ENCODE results near the gene PPP3CA. TPM values are rescaled to one million over a fixed set of nuclear protein-coding genes. Genes with fewer than 3 reads are reported as not detected.

Gene PPP3CA
- total and polyA plus RNA-seq, 2 experiments from 2014 or later: 42.3 to 42.8 TPM

DNA sequence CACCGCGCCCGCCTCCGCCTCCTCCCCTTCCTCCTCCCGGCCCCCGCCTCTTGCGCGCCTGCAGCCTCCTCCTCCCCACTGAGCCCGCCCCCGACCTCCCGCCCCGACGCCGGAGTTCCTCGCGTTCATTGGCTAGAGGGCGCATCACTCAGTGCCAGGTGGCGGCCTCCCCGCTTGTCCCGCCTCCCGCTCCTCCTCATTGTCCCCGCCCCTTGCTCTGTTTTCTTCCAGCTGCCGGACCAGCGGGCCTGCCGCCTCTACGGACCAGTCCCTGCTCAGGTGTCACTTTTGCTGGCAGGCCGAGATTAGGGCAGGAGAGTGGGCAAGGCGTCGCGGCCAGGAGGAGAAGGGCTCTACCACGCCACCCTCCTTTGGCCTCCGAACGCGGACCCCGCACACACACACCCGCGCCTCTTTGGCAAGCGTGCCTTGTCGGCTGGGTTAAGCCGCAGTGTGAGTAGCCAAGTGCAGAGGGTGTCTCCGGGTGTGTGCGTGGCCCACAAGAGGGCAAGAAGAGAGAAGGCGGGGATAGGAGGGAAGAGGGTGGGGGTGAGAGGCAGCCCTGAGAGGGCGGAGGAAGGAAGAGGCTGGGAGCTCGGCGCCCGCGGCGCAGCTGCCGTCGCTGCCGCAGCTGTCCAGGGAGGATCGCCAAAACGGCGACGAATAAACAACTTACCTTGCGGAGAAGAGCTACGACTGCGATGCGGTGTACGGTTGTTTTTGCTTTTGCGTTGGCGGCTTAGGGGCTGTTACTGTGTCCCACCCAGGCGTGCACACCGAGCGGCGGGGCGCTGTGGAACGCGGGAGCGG lies 436 bp upstream of the PPP3CA start:
- no peak for TF ChIP-seq EZH2 (IDR thresholded peaks at IDR 0.05; ENCODE audit: insufficient read depth, poor library complexity, severe bottlenecking)
- no peak for TF ChIP-seq EZH2phosphoT487 (IDR thresholded peaks at IDR 0.05; ENCODE audit: insufficient read depth, low read depth)
- H3K79me2 ChIP-seq (ENCODE audit: insufficient read depth): peaks cover 33% of the 10 kb centered on the region
- peak overlapping the region; percentile 79 for H3K4me2 ChIP-seq (ENCODE audit: unreplicated experiment)
- no peaks in the 10 kb centered on the region for H4K20me1 ChIP-seq (ENCODE audit: insufficient read depth)
- in situ Hi-C loops (cut with MboI): no loop called here
- peak overlapping the region; percentile 83 for H3K27ac ChIP-seq
- H3K4me3 ChIP-seq: peak overlapping the region; percentile 96
- no peaks in the 10 kb centered on the region for H3K9me2 ChIP-seq (ENCODE audit: insufficient read depth)
- H3K27me3 ChIP-seq (replicated peaks; ENCODE audit: insufficient read depth): no peaks in the 10 kb centered on the region
- peak overlapping the region; percentile 84 for H3K9ac ChIP-seq
- 0 to 1% methylated on average over 50 to 71 of the region's 71 CpGs for WGBS, 2 experiments (ENCODE audit: low coverage in 1 of 2, low lambda C conversion rate in 2 of 2, missing lambda C conversion rate in 2 of 2)
- H3K36me3 ChIP-seq (ENCODE audit: low read depth): no peaks in the 10 kb centered on the region
- H3K4me1 ChIP-seq (ENCODE audit: insufficient read depth): peaks cover 20% of the 10 kb centered on the region
- H3K9me3 ChIP-seq (ENCODE audit: low read depth): no peaks in the 10 kb centered on the region
- DNase-seq: peak; percentile 99
- H3F3A ChIP-seq (ENCODE audit: insufficient read depth): peaks cover 19% of the 10 kb centered on the region
- peak overlapping the region; percentile 92 for H2AFZ ChIP-seq

DNA sequence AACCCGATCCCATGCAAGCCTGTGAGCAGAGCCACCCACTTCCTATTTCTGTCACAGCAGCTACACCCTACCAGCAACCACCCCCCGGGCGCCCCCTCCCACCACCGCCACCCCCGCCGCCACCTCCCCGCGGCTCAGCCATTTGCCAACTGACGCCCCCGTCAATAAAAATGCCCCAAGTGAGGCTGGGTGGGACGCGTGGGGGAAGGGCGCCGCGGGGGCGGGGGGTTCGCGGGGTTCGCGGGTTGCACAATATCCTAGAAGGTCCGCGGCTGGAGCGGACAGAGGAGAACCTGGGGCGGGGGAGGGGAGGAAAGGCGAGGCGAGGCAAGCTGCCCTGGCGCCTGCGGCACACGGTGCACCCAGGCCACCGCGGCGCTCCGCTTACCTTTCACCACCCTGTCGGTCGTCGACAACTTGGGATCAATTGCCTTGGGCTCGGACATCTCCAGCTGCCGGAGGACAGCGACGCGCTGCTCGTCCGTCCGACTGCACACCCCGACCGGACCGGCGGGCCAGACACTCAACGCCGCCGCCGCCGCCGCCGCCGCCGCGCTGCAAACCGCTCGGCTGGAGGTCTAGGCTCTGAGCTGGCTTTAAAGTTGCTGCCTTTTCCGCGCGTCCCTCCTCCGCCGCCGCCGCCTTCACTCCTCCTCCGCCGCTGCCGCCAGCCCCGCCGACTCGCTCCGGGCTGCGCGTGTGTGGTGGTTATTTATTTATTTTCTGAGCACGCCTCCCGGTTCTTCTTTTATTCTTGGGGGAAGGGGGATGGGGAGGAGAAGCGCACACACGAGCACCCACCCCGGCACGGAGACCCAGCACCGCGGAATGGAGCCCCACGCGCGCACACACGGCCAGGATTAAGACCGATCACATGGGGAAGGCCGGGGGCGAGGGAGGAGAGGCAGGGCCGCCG lies 717 bp downstream of the PPP3CA start:
- H3F3A ChIP-seq (ENCODE audit: insufficient read depth): peaks cover 19% of the 10 kb centered on the region
- H3K9me2 ChIP-seq (ENCODE audit: insufficient read depth): no peaks in the 10 kb centered on the region
- peak overlapping the region; percentile 96 for H3K4me3 ChIP-seq
- H3K9ac ChIP-seq: peak overlapping the region; percentile 84
- no peaks in the 10 kb centered on the region for H3K36me3 ChIP-seq (ENCODE audit: low read depth)
- peak overlapping the region; percentile 80 for H2AFZ ChIP-seq
- no peaks in the 10 kb centered on the region for H3K27me3 ChIP-seq (replicated peaks; ENCODE audit: insufficient read depth)
- H3K27ac ChIP-seq: peak overlapping the region; percentile 79
- H3K9me3 ChIP-seq (ENCODE audit: low read depth): no peaks in the 10 kb centered on the region
- 1% methylated on average over 32 to 84 of the region's 93 CpGs for WGBS, 2 experiments (ENCODE audit: low coverage in 1 of 2, low lambda C conversion rate in 2 of 2, missing lambda C conversion rate in 2 of 2)
- no peak for TF ChIP-seq EZH2phosphoT487 (IDR thresholded peaks at IDR 0.05; ENCODE audit: insufficient read depth, low read depth)
- H3K4me1 ChIP-seq (ENCODE audit: insufficient read depth): peaks cover 20% of the 10 kb centered on the region
- peaks cover 44% of the 10 kb centered on the region for H3K79me2 ChIP-seq (ENCODE audit: insufficient read depth)
- no peaks in the 10 kb centered on the region for H4K20me1 ChIP-seq (ENCODE audit: insufficient read depth)
- in situ Hi-C loops (cut with MboI): no loop called here
- DNase-seq: peak; percentile 84
- peak overlapping the region; percentile 95 for H3K4me2 ChIP-seq (ENCODE audit: unreplicated experiment)

GRCh38 chr4:101345596-101346350 lies 1.6 kb downstream of the PPP3CA start:
- WGBS, 2 experiments (ENCODE audit: low coverage in 1 of 2, low lambda C conversion rate in 2 of 2, missing lambda C conversion rate in 2 of 2): 1% methylated on average over 25 to 44 of the region's 45 CpGs
- peaks cover 19% of the 10 kb centered on the region for H3F3A ChIP-seq (ENCODE audit: insufficient read depth)
- peak overlapping the region; percentile 96 for H3K4me3 ChIP-seq
- H3K79me2 ChIP-seq (ENCODE audit: insufficient read depth): peaks cover 53% of the 10 kb centered on the region
- H3K36me3 ChIP-seq (ENCODE audit: low read depth): no peaks in the 10 kb centered on the region
- H3K4me2 ChIP-seq (ENCODE audit: unreplicated experiment): peak overlapping the region; percentile 95
- no peaks in the 10 kb centered on the region for H3K9me2 ChIP-seq (ENCODE audit: insufficient read depth)
- peak overlapping the region; percentile 80 for H2AFZ ChIP-seq
- H3K9ac ChIP-seq: peak overlapping the region; percentile 84
- no peak for TF ChIP-seq EZH2phosphoT487 (IDR thresholded peaks at IDR 0.05; ENCODE audit: insufficient read depth, low read depth)
- no peak for TF ChIP-seq EZH2 (IDR thresholded peaks at IDR 0.05; ENCODE audit: insufficient read depth, poor library complexity, severe bottlenecking)
- H3K27ac ChIP-seq: peak overlapping the region; percentile 79
- H3K4me1 ChIP-seq (ENCODE audit: insufficient read depth): peaks cover 20% of the 10 kb centered on the region
- H3K9me3 ChIP-seq (ENCODE audit: low read depth): no peaks in the 10 kb centered on the region
- in situ Hi-C loops (cut with MboI): no loop called here
- no peaks in the 10 kb centered on the region for H3K27me3 ChIP-seq (replicated peaks; ENCODE audit: insufficient read depth)
- peak; percentile 69 for DNase-seq
- no peaks in the 10 kb centered on the region for H4K20me1 ChIP-seq (ENCODE audit: insufficient read depth)

- 3 to 7% methylated on average over 3 of the region's 3 CpGs for WGBS, 2 experiments (ENCODE audit: low coverage in 1 of 2, low lambda C conversion rate in 2 of 2, missing lambda C conversion rate in 2 of 2)
- in situ Hi-C loops (cut with MboI): no loop called here
- TF ChIP-seq EZH2phosphoT487 (IDR thresholded peaks at IDR 0.05; ENCODE audit: insufficient read depth, low read depth): no peak
- TF ChIP-seq EZH2 (IDR thresholded peaks at IDR 0.05; ENCODE audit: insufficient read depth, poor library complexity, severe bottlenecking): no peak
Measured at GRCh38 chr4:101345271-101345595, 2.1 kb downstream of the PPP3CA start.

More at GRCh38 chr4:101345271-101345595, 2.1 kb downstream of the PPP3CA start:
- Histone ChIP-seq H3K4me2 (ENCODE audit: unreplicated experiment) (peak overlapping the region; percentile 95), H3K27ac (peak overlapping the region; percentile 79), H3K79me2 (ENCODE audit: insufficient read depth) (peaks cover 58% of the 10 kb centered on the region), H3K4me1 (ENCODE audit: insufficient read depth) (peaks cover 20% of the 10 kb centered on the region), H3K27me3 (replicated peaks; ENCODE audit: insufficient read depth) (no peaks in the 10 kb centered on the region), H3K9me3 (ENCODE audit: low read depth) (no peaks in the 10 kb centered on the region), H3F3A (ENCODE audit: insufficient read depth) (peaks cover 19% of the 10 kb centered on the region), H3K4me3 (peak overlapping the region; percentile 96), H3K9me2 (ENCODE audit: insufficient read depth) (no peaks in the 10 kb centered on the region), H3K36me3 (ENCODE audit: low read depth) (no peaks in the 10 kb centered on the region), H4K20me1 (ENCODE audit: insufficient read depth) (no peaks in the 10 kb centered on the region; the same call in 1 of the 2 replicates), H2AFZ (peak overlapping the region; percentile 80), H3K9ac (peak overlapping the region; percentile 84)
- peak; percentile 70 for DNase-seq
